Endometrial microvascular endothelial cells (primary cell): ENCODE measurements around the gene USF2. TPM values are rescaled to one million over a fixed set of nuclear protein-coding genes. Genes with fewer than 3 reads are reported as not detected.
"Not testable (repeated sequence)": the region's sequence is repeated elsewhere in the genome, so short reads cannot be mapped to it uniquely, and the experiment has no call there.

Experiments used
- in situ Hi-C: cut with HindIII; loops from 2 replicates; pipeline ENCODE4 v1.10.0; 2017; ENCODE audit warnings: low sequenced_read_pairs, low pct_unique_long_range_greater_than_20kb; ENCODE audit errors: inconsistent ontology term
- total RNA-seq: library from RNA; depleted of rRNA; stranded (reverse); fragments of >200 nt; gene quantifications from one replicate; pipeline ENCODE4 v1.2.3, GENCODE V29; 2015; ENCODE audit errors: inconsistent ontology term

Gene USF2, protein sequence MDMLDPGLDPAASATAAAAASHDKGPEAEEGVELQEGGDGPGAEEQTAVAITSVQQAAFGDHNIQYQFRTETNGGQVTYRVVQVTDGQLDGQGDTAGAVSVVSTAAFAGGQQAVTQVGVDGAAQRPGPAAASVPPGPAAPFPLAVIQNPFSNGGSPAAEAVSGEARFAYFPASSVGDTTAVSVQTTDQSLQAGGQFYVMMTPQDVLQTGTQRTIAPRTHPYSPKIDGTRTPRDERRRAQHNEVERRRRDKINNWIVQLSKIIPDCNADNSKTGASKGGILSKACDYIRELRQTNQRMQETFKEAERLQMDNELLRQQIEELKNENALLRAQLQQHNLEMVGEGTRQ
- 61.4 TPM for total RNA-seq

- in situ Hi-C loops = no loop called here
These were observed at the start of gene USF2 for GRCh38 chr19:35268536-35269437. TSS of gene USF2 (plus strand) at chr19:35268962. CDS start at chr19:35269102, 140 bp downstream.

GRCh38 chr19:35219008-35219407 lies 49.8 kb upstream of the USF2 start:
- in situ Hi-C loops = no loop called here

DNA sequence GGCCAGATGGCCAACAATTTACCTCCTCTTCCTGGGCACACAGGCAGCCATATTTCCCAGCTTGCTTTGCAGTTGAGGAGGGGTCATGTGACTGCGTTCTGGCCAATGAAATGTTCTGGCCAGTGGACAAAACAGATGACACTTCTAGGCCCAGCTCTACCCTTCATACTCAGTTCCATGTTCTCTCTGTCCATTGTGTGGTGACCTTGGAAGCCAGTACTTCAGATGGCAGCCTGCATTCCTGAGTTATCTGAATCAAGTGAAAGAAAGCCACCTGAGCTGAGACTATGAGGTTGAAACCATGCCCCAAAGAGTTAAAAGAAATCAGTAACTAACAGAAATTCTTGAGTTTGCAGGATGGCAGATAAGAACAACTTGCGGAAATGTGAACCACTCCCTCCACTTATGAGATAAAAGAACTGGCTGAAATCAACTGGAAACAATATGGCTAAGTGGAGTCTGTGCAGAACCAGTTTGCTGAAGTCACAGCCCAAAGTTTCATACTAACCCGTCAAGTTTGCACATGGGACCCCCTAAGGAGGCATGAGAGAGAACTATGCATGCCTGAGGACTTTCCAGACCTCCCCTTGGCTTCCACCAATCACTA lies 48.3 kb upstream of the USF2 start:
- in situ Hi-C loops = no loop called here

DNA sequence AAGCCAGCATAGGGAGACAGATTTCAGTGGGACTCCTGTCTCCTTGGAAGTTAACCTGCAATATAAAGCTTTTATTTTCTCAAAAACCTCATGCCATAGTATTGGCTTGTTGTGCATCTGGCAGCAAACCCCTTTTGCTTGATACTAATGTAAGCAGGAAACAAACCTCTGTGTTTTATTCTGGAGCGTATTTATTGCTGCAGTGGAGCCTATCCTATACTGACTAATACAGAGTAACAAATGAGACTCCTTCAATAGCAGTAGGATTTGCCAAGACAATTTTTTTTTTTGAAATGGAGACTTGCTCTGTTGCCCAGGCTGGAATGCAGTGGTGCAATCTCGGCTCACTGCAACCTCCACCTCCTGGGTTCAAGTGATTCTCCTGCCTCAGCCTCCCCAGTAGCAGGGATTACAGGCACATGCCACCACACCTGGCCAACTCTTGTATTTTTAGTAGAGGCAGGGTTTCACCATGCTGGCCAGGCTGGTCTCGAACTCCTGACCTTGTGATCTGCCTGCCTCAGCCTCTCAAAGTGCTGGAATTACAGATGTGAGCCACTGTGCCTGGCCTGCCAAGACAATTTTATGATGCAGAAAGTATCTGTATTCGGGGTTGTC lies 47.7 kb upstream of the USF2 start:
- in situ Hi-C loops = not testable (repeated sequence)

DNA sequence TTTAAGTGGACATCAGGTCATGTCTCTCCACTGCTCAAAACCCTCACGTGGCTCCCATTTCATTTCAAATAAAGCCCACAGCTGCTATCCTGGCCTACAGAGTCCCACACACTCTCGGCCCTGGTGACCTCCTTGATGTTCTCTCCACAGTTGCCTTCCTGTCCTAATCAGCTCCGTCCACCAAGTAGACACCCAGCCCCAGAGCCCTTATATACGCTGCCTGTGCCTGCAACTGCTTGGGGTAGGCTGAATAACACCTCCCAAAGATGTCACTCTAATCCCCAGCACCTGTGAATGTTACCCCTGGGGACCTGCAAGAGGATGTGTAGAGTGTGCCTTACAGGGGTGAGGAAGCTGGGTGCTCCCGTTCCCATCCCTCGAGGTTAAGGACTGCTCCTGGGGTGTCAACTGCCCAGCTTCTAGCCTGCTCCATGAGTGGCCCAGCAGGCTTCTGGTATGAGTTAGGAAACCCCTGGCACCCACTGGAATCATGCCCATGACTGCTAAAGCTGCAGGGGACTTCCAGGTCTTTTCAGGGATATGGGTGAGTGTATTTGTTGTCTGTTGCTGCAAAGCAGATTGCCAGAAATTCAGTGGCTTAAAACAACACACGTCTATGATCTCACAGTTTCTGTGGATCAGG lies 46.3 kb upstream of the USF2 start:
- in situ Hi-C loops = no loop called here

DNA sequence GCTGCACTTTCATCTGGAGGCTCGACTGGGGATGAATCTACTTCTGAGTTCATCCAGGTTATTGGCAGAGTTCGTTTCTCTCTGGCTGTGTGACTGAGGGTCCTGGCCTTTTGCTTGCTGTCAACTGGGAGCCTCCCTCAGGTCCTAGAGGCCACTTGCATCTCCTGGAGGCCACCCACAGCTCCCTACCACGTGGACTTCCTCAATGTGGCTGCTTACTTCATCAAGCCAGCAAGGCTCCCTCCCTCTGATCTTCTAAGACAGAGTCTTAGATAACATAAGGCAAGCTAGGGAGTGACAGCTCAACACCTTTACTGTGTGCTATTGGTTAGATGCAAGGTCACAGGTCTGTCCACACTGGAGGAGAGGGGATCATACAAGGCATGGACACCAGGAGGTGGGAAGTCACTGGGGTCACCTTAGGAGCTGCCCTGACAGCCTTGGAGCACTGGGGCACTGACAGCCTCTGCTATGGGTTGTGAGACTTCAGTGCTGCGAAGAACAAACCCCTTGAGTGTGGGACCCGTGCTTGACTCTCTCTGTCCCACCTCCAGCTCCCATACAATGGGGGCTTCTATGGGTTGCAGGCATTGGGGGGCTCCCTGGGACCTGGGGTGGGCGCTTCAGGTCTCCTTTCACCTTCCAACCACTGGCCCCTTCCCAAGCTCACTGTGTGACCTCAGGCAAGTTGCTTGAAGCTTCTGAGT lies 45.5 kb upstream of the USF2 start:
- in situ Hi-C loops = no loop called here

GRCh38 chr19:35223862-35224505 lies 44.8 kb upstream of the USF2 start:
- in situ Hi-C loops = no loop called here

DNA sequence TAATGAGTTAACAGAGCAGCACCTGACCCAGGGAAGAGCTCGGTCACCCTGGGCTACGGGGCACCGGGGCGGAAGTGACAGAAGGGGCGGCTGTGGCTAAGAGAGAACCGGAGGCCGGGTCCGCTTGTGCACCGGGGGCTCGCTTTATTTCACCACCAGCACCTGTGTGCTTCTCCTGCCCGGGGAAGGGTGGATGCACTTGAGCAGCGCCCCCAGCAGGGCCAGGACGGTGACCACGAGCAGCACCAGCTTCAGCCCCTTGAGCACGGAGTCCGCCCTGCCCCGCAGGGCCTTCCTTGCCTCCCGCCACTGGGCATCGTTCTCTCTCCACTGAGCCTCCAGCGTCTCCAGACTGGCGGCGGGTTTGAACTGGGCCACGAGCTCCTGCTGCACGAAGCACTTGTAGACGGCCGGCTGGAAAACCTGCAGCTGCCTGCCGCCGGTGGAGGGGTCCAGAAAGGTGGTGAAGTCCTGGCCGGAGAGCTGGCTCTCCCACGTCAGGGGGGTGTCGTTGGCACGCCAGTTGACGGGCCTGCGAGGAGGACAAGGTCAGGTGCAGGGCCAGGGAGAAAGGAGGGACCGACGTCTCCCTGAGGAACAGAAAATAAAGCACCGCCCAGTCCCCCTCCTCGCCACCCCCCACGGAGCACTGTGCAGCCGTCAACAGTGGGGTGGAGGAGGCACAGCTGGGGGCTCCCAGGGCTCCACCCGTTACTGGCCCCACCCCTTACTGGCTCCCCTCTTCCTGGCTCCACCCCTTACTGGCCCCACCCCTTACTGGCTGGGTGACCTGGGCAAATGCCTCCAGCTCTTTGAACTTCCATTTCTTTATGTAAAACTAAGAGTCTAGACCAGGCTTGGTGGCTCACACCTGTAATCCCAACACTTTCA lies 43.8 kb upstream of the USF2 start:
- in situ Hi-C loops = no loop called here

GRCh38 chr19:35225951-35226350 lies 42.8 kb upstream of the USF2 start:
- in situ Hi-C loops = no loop called here

- in situ Hi-C loops = no loop called here
These were observed 42.0 kb upstream of the USF2 start for GRCh38 chr19:35226748-35227147.

GRCh38 chr19:35228177-35228930 lies 40.4 kb upstream of the USF2 start, which contains the start of gene FAM187B:
TSS of gene FAM187B (minus strand) at chr19:35228739. CDS start at chr19:35228680, 59 bp downstream.
- in situ Hi-C loops = no loop called here

GRCh38 chr19:35229601-35230000 lies 39.2 kb upstream of the USF2 start:
- in situ Hi-C loops = no loop called here

- in situ Hi-C loops = no loop called here
These were observed 36.7 kb upstream of the USF2 start for GRCh38 chr19:35231956-35232645.

DNA sequence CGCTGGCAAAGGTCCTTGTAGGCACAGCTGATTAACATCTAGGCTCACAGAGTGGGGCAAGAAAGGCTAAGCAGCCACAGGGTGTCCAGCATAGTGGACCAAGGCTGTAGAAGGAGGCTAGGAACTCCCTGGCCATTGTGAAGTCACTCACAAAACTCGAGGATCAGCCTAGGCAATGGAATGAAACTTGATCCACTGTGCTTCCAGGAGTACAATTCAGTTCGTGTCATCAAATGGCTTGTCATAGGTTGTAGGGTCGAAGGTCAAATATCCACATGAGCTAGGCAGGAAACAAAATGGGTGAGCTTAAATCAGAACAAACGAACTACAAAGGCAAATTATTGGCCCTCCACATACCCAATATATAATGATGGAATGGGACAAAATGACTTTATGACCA lies 35.9 kb upstream of the USF2 start:
- in situ Hi-C loops = no loop called here

GRCh38 chr19:35236638-35237400 lies 31.9 kb upstream of the USF2 start:
- in situ Hi-C loops = no loop called here
